H1 (cell line): ENCODE results near the gene NUBP1.

ENCODE experiments used
- BRCA1 ChIP-seq: IDR thresholded peaks from 2 replicates; pipeline ENCODE4 v1.6.1; 2012; ENCODE audit warnings: low read depth, low read length, improper control_type of control experiment
- CBX8 ChIP-seq: fragments of 300-800, 300-1000 bp; sonication (generic); IDR thresholded peaks from 2 replicates; pipeline ENCODE4 v1.7.1; 2016; ENCODE audit warnings: low read depth, low read length, borderline replicate concordance
- CREB1 ChIP-seq: IDR thresholded peaks from 2 replicates; pipeline ENCODE4 v1.6.1; 2012; ENCODE audit warnings: inconsistent platforms
- CTCF ChIP-seq, 3 experiments: IDR thresholded peaks; 1 replicate in 2 of 3; 2 replicates in 1 of 3; pipeline versions ENCODE4 v1.5.1 to v1.6.1; 2011; ENCODE audit warnings: low read length in 3 of 3, mild to moderate bottlenecking in 3 of 3, inconsistent platforms in 2 of 3, low read depth in 1 of 3, moderate library complexity in 1 of 3; ENCODE audit not compliant: insufficient read depth in 1 of 3; ENCODE audit errors: control extremely low read depth in 1 of 3
- GTF2F1 ChIP-seq: IDR thresholded peaks from 2 replicates; pipeline ENCODE4 v1.6.1; 2012; ENCODE audit warnings: low read depth, low read length, improper control_type of control experiment, borderline replicate concordance
- MAX ChIP-seq: IDR thresholded peaks from 2 replicates; pipeline ENCODE4 v1.6.1; 2012; ENCODE audit warnings: inconsistent platforms
- NRF1 ChIP-seq: IDR thresholded peaks from 2 replicates; pipeline ENCODE4 v1.6.1; 2011; ENCODE audit warnings: mild to moderate bottlenecking, low read depth, low read length, improper control_type of control experiment
- POLR2A ChIP-seq, 2 experiments: IDR thresholded peaks; 1 replicate in 1 of 2; 2 replicates in 1 of 2; pipeline ENCODE4 v1.6.1; 2011; ENCODE audit warnings: low read depth in 2 of 2, low read length in 2 of 2, mild to moderate bottlenecking in 2 of 2; ENCODE audit errors: control extremely low read depth in 1 of 2
- RFX5 ChIP-seq: IDR thresholded peaks from 2 replicates; pipeline ENCODE4 v1.6.1; 2011; ENCODE audit warnings: low read depth, low read length, improper control_type of control experiment, borderline replicate concordance
- SIN3A ChIP-seq, 2 experiments: IDR thresholded peaks in 1 of 2; conservative IDR thresholded peaks in 1 of 2; 2 replicates each; pipeline ENCODE4 v1.6.1; 2011 to 2012; ENCODE audit warnings: low read length in 2 of 2, improper control_type of control experiment in 1 of 2, low read depth in 1 of 2, mild to moderate bottlenecking in 1 of 2
- SUZ12 ChIP-seq: fragments of 200-600 bp; sonication (generic); IDR thresholded peaks from 2 replicates; pipeline ENCODE4 v1.6.1; 2012; ENCODE audit warnings: mild to moderate bottlenecking, inconsistent platforms, low read length, moderate library complexity, mixed read lengths
- USF2 ChIP-seq: IDR thresholded peaks from 2 replicates; pipeline ENCODE4 v1.6.1; 2011; ENCODE audit warnings: low read length, improper control_type of control experiment

- TF ChIP-seq CTCF (IDR thresholded peaks at IDR 0.05; ENCODE audit: control extremely low read depth in 1 of 3, insufficient read depth in 1 of 3, low read depth in 1 of 3, low read length in 3 of 3) (no peak), CBX8 (no peak), USF2 (no peak), GTF2F1 (no peak), BRCA1 (no peak), RFX5 (no peak), CREB1 (no peak), NRF1 (no peak), SUZ12 (no peak), POLR2A (IDR thresholded peaks at IDR 0.05; ENCODE audit: control extremely low read depth in 1 of 2, low read depth in 2 of 2, low read length in 2 of 2) (no peak), SIN3A (conservative IDR thresholded peaks at IDR 0.05 in 1 of 2, IDR thresholded peaks at IDR 0.05 in 1 of 2; ENCODE audit: low read depth in 1 of 2, low read length in 2 of 2) (no peak), MAX (no peak)
Measured at GRCh38 chr16:10728003-10728887, 15.4 kb upstream of the NUBP1 start.
